Neural progenitor cell (in vitro differentiated cells): Measurements from ENCODE around the gene APOBEC3F. TPM values are rescaled to one million over a fixed set of nuclear protein-coding genes. Genes with fewer than 3 reads are reported as not detected.
"Not testable (repeated sequence)": the region's sequence is repeated elsewhere in the genome, so short reads cannot be mapped to it uniquely, and the experiment has no call there.

Source experiments
- DNase-seq: peaks from one replicate; pipeline ENCODE4 v3.0.0-alpha.2; 2016; ENCODE audit warnings: low spot score
- H2AFZ ChIP-seq: fragments of 200-600 bp; sonication (generic); replicated peaks from 2 replicates; pipeline ENCODE4 v1.6.1; 2016; ENCODE audit warnings: antibody characterized with exemption
- H3F3A ChIP-seq: fragments of 200-600 bp; sonication (generic); 2 replicates; pipeline ENCODE4 v1.6.1; 2016; ENCODE audit warnings: antibody characterized with exemption, low read depth
- H3K27ac ChIP-seq: fragments of 200-600 bp; sonication (generic); 2 replicates; pipeline ENCODE4 v1.5.1; 2016; ENCODE audit warnings: mild to moderate bottlenecking
- H3K27me3 ChIP-seq: fragments of 200-600 bp; sonication (generic); 2 replicates; pipeline ENCODE4 v1.6.1; 2016; ENCODE audit warnings: mild to moderate bottlenecking, moderate library complexity
- H3K36me3 ChIP-seq: fragments of 200-600 bp; sonication (generic); 2 replicates; pipeline ENCODE4 v1.5.1; 2016
- H3K4me1 ChIP-seq: fragments of 200-600 bp; sonication (generic); 2 replicates; pipeline ENCODE4 v1.6.1; 2016; ENCODE audit warnings: mixed run types
- H3K4me2 ChIP-seq: fragments of 200-600 bp; sonication (generic); 2 replicates; pipeline ENCODE4 v1.6.1; 2016
- H3K4me3 ChIP-seq: fragments of 200-600 bp; sonication (generic); 2 replicates; pipeline ENCODE4 v1.5.1; 2016
- H3K79me2 ChIP-seq: fragments of 200-600 bp; sonication (generic); 2 replicates; pipeline ENCODE4 v1.6.1; 2016; ENCODE audit warnings: low read depth
- H3K9ac ChIP-seq: fragments of 200-600 bp; sonication (generic); 2 replicates; pipeline ENCODE4 v1.6.1; 2016
- H3K9me3 ChIP-seq: fragments of 200-600 bp; sonication (generic); 2 replicates; pipeline ENCODE4 v1.5.1; 2016; ENCODE audit warnings: low read depth
- H4K20me1 ChIP-seq: fragments of 200-600 bp; sonication (generic); 2 replicates; pipeline ENCODE4 v1.6.1; 2016; ENCODE audit warnings: low read depth
- H3K27ac Mint-ChIP-seq: 3 replicates; pipeline ENCODE4 v1.8.0; 2021; ENCODE audit warnings: mixed read lengths
- H3K27me3 Mint-ChIP-seq: 2 replicates; pipeline ENCODE4 v1.8.0; 2022; ENCODE audit warnings: low read depth, mild to moderate bottlenecking, inconsistent platforms, moderate library complexity, mixed read lengths; ENCODE audit not compliant: insufficient read depth
- H3K36me3 Mint-ChIP-seq: 3 replicates; pipeline ENCODE4 v1.8.0; 2021; ENCODE audit warnings: mixed read lengths
- H3K4me1 Mint-ChIP-seq: 3 replicates; pipeline ENCODE4 v1.8.0; 2021; ENCODE audit warnings: mixed read lengths
- H3K4me3 Mint-ChIP-seq: 3 replicates; pipeline ENCODE4 v1.8.0; 2021; ENCODE audit warnings: mild to moderate bottlenecking, moderate library complexity, mixed read lengths
- H3K9me3 Mint-ChIP-seq: 3 replicates; pipeline ENCODE4 v1.8.0; 2020; ENCODE audit warnings: mixed read lengths
- CTCF ChIP-seq: fragments of 200-600 bp; sonication (generic); IDR thresholded peaks from 2 replicates; pipeline ENCODE4 v1.5.1; 2017; ENCODE audit warnings: antibody characterized with exemption, mild to moderate bottlenecking
- EZH2 ChIP-seq: fragments of 200-600 bp; sonication (generic); IDR thresholded peaks from 2 replicates; pipeline ENCODE4 v1.6.1; 2017; ENCODE audit warnings: antibody characterized with exemption, mild to moderate bottlenecking, moderate library complexity
- EZH2phosphoT487 ChIP-seq: fragments of 200-600 bp; sonication (generic); IDR thresholded peaks from 2 replicates; pipeline ENCODE4 v1.6.1; 2017; ENCODE audit warnings: antibody characterized with exemption
- total RNA-seq: library from RNA; depleted of rRNA; stranded (reverse); fragments of >200 nt; gene quantifications from 2 replicates; pipeline ENCODE4 v1.2.3, GENCODE V29; 2015; ENCODE audit warnings: low replicate concordance

The APOBEC3F gene
- total RNA-seq, 1 donor from 2014 or later: 0.45 TPM

- Mint-ChIP-seq H3K27ac (peak within 1 kb of the TSS; percentile 78), H3K4me3 (peak within 1 kb of the TSS; percentile 52), H3K4me1 (peaks cover 28% of the 10 kb centered on the region)
- H3K79me2 ChIP-seq, H3F3A ChIP-seq, H3K4me1 ChIP-seq, H3K9me3 Mint-ChIP-seq, H4K20me1 ChIP-seq, H3K9ac ChIP-seq, H3K36me3 Mint-ChIP-seq, DNase-seq, H3K27ac ChIP-seq, H3K9me3 ChIP-seq, H3K36me3 ChIP-seq, H3K27me3 Mint-ChIP-seq, H3K4me3 ChIP-seq, H3K27me3 ChIP-seq: not testable (repeated sequence)
- Histone ChIP-seq H3K4me2 (peak within 1 kb of the TSS; percentile 64), H2AFZ (peak within 1 kb of the TSS; percentile 82)
These were observed 36.6 kb downstream of the APOBEC3F start, which contains the start of gene APOBEC3G for GRCh38 chr22:39077026-39077840. Gene APOBEC3G, plus strand, starts transcription at chr22:39077275. Its CDS starts 87 bp downstream, at chr22:39077362.

- H3K4me3 ChIP-seq, H3K36me3 ChIP-seq, DNase-seq, H3K9ac ChIP-seq, H3K27ac Mint-ChIP-seq, H3K4me2 ChIP-seq, H2AFZ ChIP-seq, H3K4me3 Mint-ChIP-seq, H3K4me1 ChIP-seq, H3K9me3 ChIP-seq, H3K27me3 ChIP-seq, H3K27ac ChIP-seq, H3K9me3 Mint-ChIP-seq, H3K36me3 Mint-ChIP-seq, H3K79me2 ChIP-seq, H3F3A ChIP-seq, H4K20me1 ChIP-seq, H3K27me3 Mint-ChIP-seq: not testable (repeated sequence)
- peaks cover 28% of the 10 kb centered on the region for H3K4me1 Mint-ChIP-seq
These were observed 37.2 kb downstream of the APOBEC3F start for GRCh38 chr22:39077912-39078311.

- no peaks in the 10 kb centered on the region for H4K20me1 ChIP-seq
- Mint-ChIP-seq H3K27me3 (peaks cover 5% of the 10 kb centered on the region), H3K36me3 (no peaks in the 10 kb centered on the region), H3K27ac (no peak overlapping the region), H3K4me3 (no peak overlapping the region), H3K4me1 (peaks cover 28% of the 10 kb centered on the region), H3K9me3 (no peaks in the 10 kb centered on the region)
- H2AFZ ChIP-seq: no peak overlapping the region
- no peaks in the 10 kb centered on the region for H3K79me2 ChIP-seq
- no peak overlapping the region for H3K9ac ChIP-seq
- TF ChIP-seq EZH2 (no peak), CTCF (no peak), EZH2phosphoT487 (no peak)
- H3K27me3 ChIP-seq: no peaks in the 10 kb centered on the region
- no peaks in the 10 kb centered on the region for H3K9me3 ChIP-seq
- no peak overlapping the region for H3K4me2 ChIP-seq
- H3K4me1 ChIP-seq: peaks cover 3% of the 10 kb centered on the region
- no peak for DNase-seq
- H3K36me3 ChIP-seq: no peaks in the 10 kb centered on the region
- H3K27ac ChIP-seq: no peak overlapping the region
- H3K4me3 ChIP-seq: no peak overlapping the region
- H3F3A ChIP-seq: no peaks in the 10 kb centered on the region
These were observed 37.7 kb downstream of the APOBEC3F start for GRCh38 chr22:39078329-39078728.

- H3K4me3 Mint-ChIP-seq, H3K9me3 ChIP-seq, H3K36me3 Mint-ChIP-seq, H3K36me3 ChIP-seq, H3F3A ChIP-seq, H2AFZ ChIP-seq, H3K27me3 ChIP-seq, H3K4me1 ChIP-seq, H3K27me3 Mint-ChIP-seq, H3K9me3 Mint-ChIP-seq, H3K4me2 ChIP-seq, H3K79me2 ChIP-seq, H4K20me1 ChIP-seq, H3K9ac ChIP-seq, H3K27ac ChIP-seq, DNase-seq, H3K27ac Mint-ChIP-seq, H3K4me3 ChIP-seq: not testable (repeated sequence)
- H3K4me1 Mint-ChIP-seq: peaks cover 28% of the 10 kb centered on the region
These were observed 38.5 kb downstream of the APOBEC3F start for GRCh38 chr22:39079054-39079637.
